ENCODE results near the gene SMYD3.
"Not testable (repeated sequence)": the region's sequence is repeated elsewhere in the genome, so short reads cannot be mapped to it uniquely, and the experiment has no call there.

The SMYD3 gene

GRCh38 chr1:245774931-245775330 is 732.1 kb downstream of the SMYD3 start:
- not testable (repeated sequence) for DNase-seq

GRCh38 chr1:245774196-245774595 is 732.9 kb downstream of the SMYD3 start:
- DNase-seq: no peak

GRCh38 chr1:245773344-245773743 is 733.7 kb downstream of the SMYD3 start:
- DNase-seq: no peak

- DNase-seq: no peak
Measured at GRCh38 chr1:245772739-245773138, 734.3 kb downstream of the SMYD3 start.

- DNase-seq: no peak
Measured at GRCh38 chr1:245772325-245772724, 734.8 kb downstream of the SMYD3 start.

GRCh38 chr1:245771511-245772281 is 735.4 kb downstream of the SMYD3 start:
- no peak for DNase-seq

GRCh38 chr1:245770156-245770555 is 736.9 kb downstream of the SMYD3 start:
- no peak for DNase-seq

GRCh38 chr1:245768596-245768995 is 738.5 kb downstream of the SMYD3 start:
- DNase-seq: no peak

GRCh38 chr1:245765230-245766000 is 741.7 kb downstream of the SMYD3 start:
- DNase-seq: no peak

GRCh38 chr1:245763873-245764331 is 743.2 kb downstream of the SMYD3 start:
- DNase-seq: no peak

GRCh38 chr1:245762396-245762910 is 744.6 kb downstream of the SMYD3 start:
- DNase-seq: no peak

- no peak for DNase-seq
Measured at GRCh38 chr1:245760301-245760700, 746.8 kb downstream of the SMYD3 start.

GRCh38 chr1:245754463-245754961 is 752.6 kb downstream of the SMYD3 start:
- no peak for DNase-seq

- DNase-seq: no peak
Measured at GRCh38 chr1:245753807-245754206, 753.3 kb downstream of the SMYD3 start.

GRCh38 chr1:245752561-245752960 is 754.5 kb downstream of the SMYD3 start:
- DNase-seq: no peak

GRCh38 chr1:245751726-245752470 is 755.2 kb downstream of the SMYD3 start:
- no peak for DNase-seq

- DNase-seq: no peak
Measured at GRCh38 chr1:245751116-245751515, 756.0 kb downstream of the SMYD3 start.

- no peak for DNase-seq
Measured at GRCh38 chr1:245750261-245750660, 756.8 kb downstream of the SMYD3 start.

GRCh38 chr1:245749053-245749452 is 758.0 kb downstream of the SMYD3 start:
- DNase-seq: no peak

- no peak for DNase-seq
Measured at GRCh38 chr1:245748646-245749045, 758.4 kb downstream of the SMYD3 start.

- DNase-seq: no peak
Measured at GRCh38 chr1:245748240-245748639, 758.8 kb downstream of the SMYD3 start.

GRCh38 chr1:245742896-245743295 is 764.2 kb downstream of the SMYD3 start:
- DNase-seq: no peak

GRCh38 chr1:245740336-245740735 is 766.7 kb downstream of the SMYD3 start:
- DNase-seq: not testable (repeated sequence)

All from activated effector memory CD4-positive, alpha-beta T cell treated with Interleukin-2 at 50 U/mL for 16 hours (primary cell).